HepG2 (cell line): Measurements from ENCODE around the gene RHBDL1. TPM values are rescaled to one million over a fixed set of nuclear protein-coding genes. Genes with fewer than 3 reads are reported as not detected.

Experiments
- ATF7-NPFF ChIP-seq: sonication (generic); formaldehyde crosslinking; IDR thresholded peaks from 2 replicates; pipeline ENCODE4 v1.8.1; 2023; ENCODE audit warnings: mild to moderate bottlenecking, low read depth, missing genetic modification reagents, moderate library complexity
- FOSL2 ChIP-seq: sonication (generic); formaldehyde crosslinking; IDR thresholded peaks from 2 replicates; pipeline ENCODE4 v1.4.0; 2020; ENCODE audit warnings: missing genetic modification reagents
- FOXA1 ChIP-seq, 2 experiments: fragments of 450-650 bp in 1 of 2; sonication (generic) in 1 of 2; formaldehyde crosslinking in 1 of 2; IDR thresholded peaks; 2 replicates each; pipeline versions ENCODE4 v1.4.0 to v1.6.1; 2016 to 2020; ENCODE audit warnings: missing genetic modification reagents in 1 of 2
- HOXA7 ChIP-seq: sonication (generic); formaldehyde crosslinking; IDR thresholded peaks from 2 replicates; pipeline ENCODE4 v1.8.1; 2022; ENCODE audit warnings: mild to moderate bottlenecking, missing genetic modification reagents, moderate library complexity
- MAX ChIP-seq: IDR thresholded peaks from 2 replicates; pipeline ENCODE4 v1.6.1; 2012; ENCODE audit warnings: inconsistent platforms
- MTA1 ChIP-seq: sonication (generic); formaldehyde crosslinking; IDR thresholded peaks from 2 replicates; pipeline ENCODE4 v1.4.0; 2020; ENCODE audit warnings: missing genetic modification reagents, mild to moderate bottlenecking, borderline replicate concordance
- NFIC ChIP-seq: IDR thresholded peaks from 2 replicates; pipeline ENCODE4 v1.6.1; 2012; ENCODE audit warnings: mild to moderate bottlenecking, low read length, inconsistent platforms
- NFKB2 ChIP-seq: sonication (generic); formaldehyde crosslinking; IDR thresholded peaks from 2 replicates; pipeline ENCODE4 v1.4.0; 2020; ENCODE audit warnings: missing genetic modification reagents, borderline replicate concordance
- NR2F6 ChIP-seq, 2 experiments: IDR thresholded peaks; 2 replicates each; pipeline ENCODE4 v1.6.1; 2016; ENCODE audit warnings: antibody characterized with exemption in 1 of 2, mild to moderate bottlenecking in 1 of 2
- PBX3 ChIP-seq: sonication (generic); formaldehyde crosslinking; IDR thresholded peaks from 2 replicates; pipeline ENCODE4 v1.8.1; 2023; ENCODE audit warnings: missing genetic modification reagents, inconsistent platforms, borderline replicate concordance
- TEAD3 ChIP-seq: optimal IDR thresholded peaks from 2 replicates; pipeline ENCODE3; 2016; ENCODE audit warnings: borderline replicate concordance
- ZBTB26 ChIP-seq: IDR thresholded peaks from 2 replicates; pipeline ENCODE4 v1.6.1; 2016; ENCODE audit warnings: missing compliant biosample characterization, missing genetic modification reagents, borderline replicate concordance
- ZBTB46 ChIP-seq: sonication (generic); formaldehyde crosslinking; IDR thresholded peaks from 2 replicates; pipeline ENCODE4 v1.4.0; 2020; ENCODE audit warnings: mild to moderate bottlenecking, missing genetic modification reagents, borderline replicate concordance
- ZBTB7B ChIP-seq: sonication (generic); formaldehyde crosslinking; IDR thresholded peaks from 2 replicates; pipeline ENCODE4 v1.4.0; 2020; ENCODE audit warnings: missing genetic modification reagents
- ZFY ChIP-seq: sonication (generic); formaldehyde crosslinking; IDR thresholded peaks from 2 replicates; pipeline ENCODE4 v1.4.0; 2020; ENCODE audit warnings: missing genetic modification reagents
- ZNF12 ChIP-seq: sonication (generic); formaldehyde crosslinking; IDR thresholded peaks from 2 replicates; pipeline ENCODE4 v1.5.0; 2020; ENCODE audit warnings: missing genetic modification reagents
- ZNF510 ChIP-seq: sonication (generic); formaldehyde crosslinking; IDR thresholded peaks from 2 replicates; pipeline ENCODE4 v1.4.0; 2020; ENCODE audit warnings: low read depth, mild to moderate bottlenecking, missing genetic modification reagents
- ZNF609 ChIP-seq: sonication (generic); formaldehyde crosslinking; IDR thresholded peaks from 2 replicates; pipeline ENCODE4 v1.4.0; 2020; ENCODE audit warnings: mild to moderate bottlenecking, missing genetic modification reagents, borderline replicate concordance
- ZNF724P ChIP-seq: sonication (generic); formaldehyde crosslinking; IDR thresholded peaks from 2 replicates; pipeline ENCODE4 v1.8.0; 2022; ENCODE audit warnings: missing genetic modification reagents, borderline replicate concordance
- ZSCAN25 ChIP-seq: sonication (generic); formaldehyde crosslinking; IDR thresholded peaks from 2 replicates; pipeline ENCODE4 v1.8.0; 2022; ENCODE audit warnings: mild to moderate bottlenecking, missing genetic modification reagents
- polyA plus RNA-seq, 8 experiments: library from polyadenylated mRNA; depleted of rRNA in 3 of 8; stranded (reverse) in 7 of 8; unstranded in 1 of 8; fragments of >200 nt; fragmentation: Illumina TruSeq in 4 of 8; extraction: Trizol in 4 of 8; gene quantifications; 2 replicates each; pipeline versions ENCODE4 v1.2.1 to v1.2.3, GENCODE V29; 2011 to 2016; ENCODE audit warnings: low read depth in 4 of 8, missing spikeins in 1 of 8, mixed read lengths in 1 of 8; ENCODE audit not compliant: insufficient read depth in 1 of 8
- total RNA-seq, 5 experiments: library from RNA; depleted of rRNA; stranded (reverse); fragments of >200 nt; fragmentation: Illumina TruSeq; extraction: Trizol; gene quantifications; 2 replicates each; pipeline ENCODE4 v1.2.3, GENCODE V29; 2016; ENCODE audit warnings: low read depth in 1 of 5

Gene RHBDL1
- total and polyA plus RNA-seq, 2 of the 13 experiments (the other 11 are each of a cell fraction or from before 2014, with no cell fraction given), result 1.8 to 3.8 TPM

- TF ChIP-seq ZNF609 (CRISPR knock-in tag), result no peak
- no peak for TF ChIP-seq FOSL2 (CRISPR knock-in tag)
- no peak for TF ChIP-seq HOXA7 (CRISPR knock-in tag)
- TF ChIP-seq ZBTB7B, result 0 out of 2 replicates have a peak, but pooled peaks have one; percentile 42
- no peak for TF ChIP-seq FOXA1 (IDR thresholded peaks at IDR 0.05)
- 0 out of 2 replicates have a peak, but pooled peaks have one; percentile 20 for TF ChIP-seq FOXA1 (CRISPR knock-in tag; IDR thresholded peaks at IDR 0.05)
- TF ChIP-seq NFKB2 (CRISPR knock-in tag), result no peak
- TF ChIP-seq ZFY, result no peak; the same call in 1 of the 2 replicates
- peak; percentile 8 for TF ChIP-seq TEAD3
- TF ChIP-seq ZNF510 (CRISPR knock-in tag), result 0 out of 2 replicates have a peak, but pooled peaks have one; percentile 30
- TF ChIP-seq ZBTB26 (CRISPR knock-in tag), result peak; percentile 13; the same call in 1 of the 2 replicates
- peak; percentile 66; the same call in 1 of the 2 replicates for TF ChIP-seq ZNF724P
- peak; percentile 37; the same call in 1 of the 2 replicates for TF ChIP-seq MAX
- no peak for TF ChIP-seq NR2F6 (IDR thresholded peaks at IDR 0.05)
- 0 out of 2 replicates have a peak, but pooled peaks have one; percentile 6 for TF ChIP-seq NR2F6 (CRISPR knock-in tag; IDR thresholded peaks at IDR 0.05)
- peak; percentile 50; the same call in 1 of the 2 replicates for TF ChIP-seq MTA1 (CRISPR knock-in tag)
- no peak for TF ChIP-seq PBX3
- TF ChIP-seq ZNF12, result 0 out of 2 replicates have a peak, but pooled peaks have one; percentile 9
- TF ChIP-seq ZBTB46, result 0 out of 2 replicates have a peak, but pooled peaks have one; percentile 51
- TF ChIP-seq ATF7-NPFF (CRISPR knock-in tag), result peak; percentile 77; the same call in 1 of the 2 replicates
- TF ChIP-seq NFIC, result no peak
- TF ChIP-seq ZSCAN25, result no peak
These were observed 52.0 kb downstream of the RHBDL1 start (continued) for GRCh38 chr16:727291-727977.
